GM12801 (cell line): ENCODE data around the gene NFXL1.

Source experiments
- TF ChIP-seq, protein P1 (sequence below): IDR thresholded peaks from one replicate; pipeline ENCODE4 v1.5.1; 2011; ENCODE audit warnings: control low read depth; ENCODE audit not compliant: insufficient read length; ENCODE audit errors: extremely low read depth

The NFXL1 gene

GRCh38 chr4:47876310-47876709, 38.1 kb downstream of the NFXL1 start:
- TF ChIP-seq, protein P1, sequence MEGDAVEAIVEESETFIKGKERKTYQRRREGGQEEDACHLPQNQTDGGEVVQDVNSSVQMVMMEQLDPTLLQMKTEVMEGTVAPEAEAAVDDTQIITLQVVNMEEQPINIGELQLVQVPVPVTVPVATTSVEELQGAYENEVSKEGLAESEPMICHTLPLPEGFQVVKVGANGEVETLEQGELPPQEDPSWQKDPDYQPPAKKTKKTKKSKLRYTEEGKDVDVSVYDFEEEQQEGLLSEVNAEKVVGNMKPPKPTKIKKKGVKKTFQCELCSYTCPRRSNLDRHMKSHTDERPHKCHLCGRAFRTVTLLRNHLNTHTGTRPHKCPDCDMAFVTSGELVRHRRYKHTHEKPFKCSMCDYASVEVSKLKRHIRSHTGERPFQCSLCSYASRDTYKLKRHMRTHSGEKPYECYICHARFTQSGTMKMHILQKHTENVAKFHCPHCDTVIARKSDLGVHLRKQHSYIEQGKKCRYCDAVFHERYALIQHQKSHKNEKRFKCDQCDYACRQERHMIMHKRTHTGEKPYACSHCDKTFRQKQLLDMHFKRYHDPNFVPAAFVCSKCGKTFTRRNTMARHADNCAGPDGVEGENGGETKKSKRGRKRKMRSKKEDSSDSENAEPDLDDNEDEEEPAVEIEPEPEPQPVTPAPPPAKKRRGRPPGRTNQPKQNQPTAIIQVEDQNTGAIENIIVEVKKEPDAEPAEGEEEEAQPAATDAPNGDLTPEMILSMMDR: no peak

- TF ChIP-seq, protein P1: no peak
These were observed 40.4 kb downstream of the NFXL1 start for GRCh38 chr4:47873877-47874541.

DNA sequence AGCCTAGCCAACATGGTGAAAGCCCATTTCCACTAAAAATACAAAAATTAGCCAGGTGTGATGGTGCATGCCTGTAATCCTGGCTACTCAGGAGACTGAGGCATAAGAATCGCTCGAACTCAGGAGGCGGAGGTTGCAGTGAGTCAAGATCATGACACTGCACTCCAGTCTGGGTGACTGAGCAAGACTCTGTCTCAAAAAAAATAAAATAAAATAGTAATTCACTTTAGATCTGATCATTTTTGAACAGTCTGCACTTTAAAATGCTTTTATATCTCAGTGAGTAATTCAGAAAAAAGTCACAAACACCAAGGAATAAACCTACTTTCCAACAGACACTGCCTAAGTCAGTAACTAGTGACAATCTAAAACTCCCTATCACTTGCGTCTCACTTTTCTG, 50.9 kb downstream of the NFXL1 start:
- TF ChIP-seq, protein P1: no peak

GRCh38 chr4:47862297-47862696, 52.1 kb downstream of the NFXL1 start:
- TF ChIP-seq, protein P1: no peak

DNA sequence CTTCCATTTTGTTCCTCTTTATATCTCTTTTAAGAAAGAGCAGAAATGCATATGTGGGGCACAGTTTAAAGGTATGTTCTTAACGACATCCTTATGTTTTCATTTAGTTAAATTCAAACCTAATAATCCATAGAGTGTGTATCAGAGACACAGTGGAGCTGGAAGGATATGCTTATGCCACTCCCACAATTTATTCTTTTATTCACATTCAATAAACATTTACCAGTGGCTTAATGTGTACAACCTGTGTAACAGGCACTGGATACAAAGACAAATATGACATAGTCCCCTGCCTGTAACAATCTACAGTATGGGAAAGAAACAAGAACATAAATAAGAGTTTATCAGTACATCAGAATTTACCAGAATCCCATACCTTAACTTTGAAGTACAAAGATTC, 54.1 kb downstream of the NFXL1 start:
- TF ChIP-seq, protein P1: no peak

- TF ChIP-seq, protein P1: no peak
These were observed 56.4 kb downstream of the NFXL1 start for GRCh38 chr4:47858006-47858405.

- TF ChIP-seq, protein P1: no peak
These were observed 57.7 kb downstream of the NFXL1 start for GRCh38 chr4:47856713-47857112.
